Transverse colon (tissue), 4 donors: ENCODE results near the gene ZNF365. TPM values are rescaled to one million over a fixed set of nuclear protein-coding genes. Genes with fewer than 3 reads are reported as not detected.

Experiments used
- DNase-seq: peaks from one replicate; pipeline ENCODE4 v3.0.0-alpha.2; 2019
- H3K27ac ChIP-seq, 4 donors: fragments of 200-600 bp; sonication (generic); 2 replicates each; pipeline ENCODE4 v1.5.1; 2016 to 2018; ENCODE audit warnings: inconsistent platforms in 4 of 4
- H3K27me3 ChIP-seq: fragments of 200-600 bp; sonication (generic); 2 replicates; pipeline ENCODE4 v1.5.1; 2017; ENCODE audit warnings: inconsistent platforms
- H3K36me3 ChIP-seq, 4 donors: fragments of 200-600 bp; sonication (generic); 2 replicates each; pipeline ENCODE4 v1.5.1; 2017 to 2019; ENCODE audit warnings: inconsistent platforms in 4 of 4
- H3K4me1 ChIP-seq, 4 donors: fragments of 200-600 bp; sonication (generic); 2 replicates each; pipeline ENCODE4 v1.5.1; 2017 to 2020; ENCODE audit warnings: inconsistent platforms in 4 of 4
- H3K4me3 ChIP-seq, 4 donors: fragments of 200-600 bp; sonication (generic); 1 replicate in 1 of 4; 2 replicates in 3 of 4; pipeline versions ENCODE4 v1.5.1 to v1.6.1; 2017 to 2019; ENCODE audit warnings: inconsistent platforms in 4 of 4
- H3K9me3 ChIP-seq, 2 donors: fragments of 200-600 bp; sonication (generic); 2 replicates each; pipeline ENCODE4 v1.5.1; 2017 to 2019; ENCODE audit warnings: inconsistent platforms in 2 of 2
- CTCF ChIP-seq, 5 experiments: fragments of 200-600 bp in 3 of 5; fragments of 450-650 bp in 2 of 5; sonication (generic) in 3 of 5; IDR thresholded peaks; 1 replicate in 2 of 5; 2 replicates in 3 of 5; pipeline ENCODE4 v1.5.1; 2016 to 2017; ENCODE audit warnings: antibody characterized with exemption in 5 of 5, inconsistent platforms in 3 of 5, mild to moderate bottlenecking in 2 of 5, moderate library complexity in 1 of 5
- EP300 ChIP-seq: sonication (generic); formaldehyde crosslinking; IDR thresholded peaks from one replicate; pipeline ENCODE4 v1.6.1; 2017; ENCODE audit warnings: antibody characterized with exemption, low read depth
- POLR2A ChIP-seq: fragments of 450-650 bp; IDR thresholded peaks from one replicate; pipeline ENCODE4 v1.6.1; 2016; ENCODE audit warnings: antibody characterized with exemption, mild to moderate bottlenecking, moderate library complexity
- POLR2AphosphoS5 ChIP-seq, 3 donors: sonication (generic); formaldehyde crosslinking; IDR thresholded peaks; one replicate each; pipeline ENCODE4 v1.6.1; 2016; ENCODE audit warnings: antibody characterized with exemption in 3 of 3
- WGBS, 2 donors: methylation state at CpG; one replicate each; pipeline ENCODE4 v1.1.5; 2018; ENCODE audit warnings: low coverage in 1 of 2; 5-methylcytosine and 5-hydroxymethylcytosine counted together
- in situ Hi-C, 4 donors: fragments of 200-750 bp; cut with MboI; loops; one replicate each; pipeline versions ENCODE4 v1.15.0 to v1.15.1; 2017; ENCODE audit warnings: low sequenced_read_pairs in 3 of 4, low pct_ligation_motif_present in 1 of 4, low pct_unique_long_range_greater_than_20kb in 1 of 4
- intact Hi-C: fragments of 100-400 bp; cut with DNase I; formaldehyde crosslinking; loops from one replicate; pipeline ENCODE4 v1.15.1; 2023; ENCODE audit warnings: low total_unique reads
- total RNA-seq, 4 donors: library from RNA; depleted of rRNA; stranded (reverse); fragments of >200 nt; gene quantifications; one replicate each; pipeline ENCODE4 v1.1.0, GENCODE V29; 2016

Gene ZNF365
- total RNA-seq, 4 donors from 2014 or later, result not detected

- H3K4me1 ChIP-seq, result no peaks in the 10 kb centered on the region
- DNase-seq, result no peak
- H3K36me3 ChIP-seq, result no peaks in the 10 kb centered on the region
- H3K27me3 ChIP-seq, result no peaks in the 10 kb centered on the region
- WGBS, 2 donors, result 92% methylated on average over 9 of the region's 9 CpGs; no CpG with 5 or more reads in 1 of the 2 donors
- H3K4me3 ChIP-seq, result no peak overlapping the region
- TF ChIP-seq POLR2AphosphoS5 (IDR thresholded peaks at IDR 0.05), result no peak
- no peak for TF ChIP-seq POLR2A
- TF ChIP-seq EP300, result no peak
- TF ChIP-seq CTCF (IDR thresholded peaks at IDR 0.05), result no peak
- in situ Hi-C loops, result no loop called here
- intact Hi-C loops, result no loop called here
- H3K9me3 ChIP-seq, result no peaks in the 10 kb centered on the region
- H3K27ac ChIP-seq, result no peak overlapping the region
Observed at GRCh38 chr10:62388328-62388727, 14.2 kb downstream of the ZNF365 start.

- WGBS, 2 donors, result 83 to 85% methylated on average over 2 of the region's 2 CpGs
Observed at GRCh38 chr10:62390497-62391176, 16.5 kb downstream of the ZNF365 start.

GRCh38 chr10:62393237-62393636 lies 19.1 kb downstream of the ZNF365 start:
- intact Hi-C loops (no loop called here), in situ Hi-C loops (no loop called here)
- no peak overlapping the region for H3K27ac ChIP-seq
- H3K27me3 ChIP-seq, result no peaks in the 10 kb centered on the region
- H3K4me1 ChIP-seq, result no peaks in the 10 kb centered on the region
- DNase-seq, result no peak
- 72 to 87% methylated on average over 4 of the region's 4 CpGs for WGBS, 2 donors
- H3K4me3 ChIP-seq, result no peak overlapping the region
- H3K9me3 ChIP-seq, result no peaks in the 10 kb centered on the region
- no peak for TF ChIP-seq EP300
- no peak for TF ChIP-seq POLR2A
- no peak for TF ChIP-seq CTCF (IDR thresholded peaks at IDR 0.05)
- no peak for TF ChIP-seq POLR2AphosphoS5 (IDR thresholded peaks at IDR 0.05)
- no peaks in the 10 kb centered on the region for H3K36me3 ChIP-seq

More at GRCh38 chr10:62390497-62391176, 16.5 kb downstream of the ZNF365 start:
- no peak for TF ChIP-seq CTCF (IDR thresholded peaks at IDR 0.05)
- no peak for TF ChIP-seq POLR2AphosphoS5 (IDR thresholded peaks at IDR 0.05)
- no peak for TF ChIP-seq POLR2A
- TF ChIP-seq EP300, result no peak
- DNase-seq, result no peak
- Histone ChIP-seq H3K27me3 (no peaks in the 10 kb centered on the region), H3K36me3 (no peaks in the 10 kb centered on the region), H3K4me3 (no peak overlapping the region), H3K4me1 (no peaks in the 10 kb centered on the region), H3K9me3 (no peaks in the 10 kb centered on the region), H3K27ac (no peak overlapping the region)
- intact Hi-C loops, result no loop called here
- in situ Hi-C loops, result no loop called here

- TF ChIP-seq POLR2A (no peak), EP300 (no peak), POLR2AphosphoS5 (IDR thresholded peaks at IDR 0.05) (no peak), CTCF (IDR thresholded peaks at IDR 0.05) (no peak)
- H3K4me3 ChIP-seq, result no peak overlapping the region
- H3K4me1 ChIP-seq, result no peaks in the 10 kb centered on the region
- intact Hi-C loops (no loop called here), in situ Hi-C loops (no loop called here)
- H3K27me3 ChIP-seq, result no peaks in the 10 kb centered on the region
- H3K9me3 ChIP-seq, result no peaks in the 10 kb centered on the region
- no peak overlapping the region for H3K27ac ChIP-seq
- no peaks in the 10 kb centered on the region for H3K36me3 ChIP-seq
- no peak for DNase-seq
- WGBS, 2 donors, result 47 to 55% methylated on average over 2 of the region's 2 CpGs
Observed at GRCh38 chr10:62394556-62395018, 20.4 kb downstream of the ZNF365 start.
